ENCODE results near the gene PAM. TPM values are rescaled to one million over a fixed set of nuclear protein-coding genes. Genes with fewer than 3 reads are reported as not detected.

The PAM gene
- total and polyA plus RNA-seq, 12 donors = 234 to 580 (median 397) TPM

DNA sequence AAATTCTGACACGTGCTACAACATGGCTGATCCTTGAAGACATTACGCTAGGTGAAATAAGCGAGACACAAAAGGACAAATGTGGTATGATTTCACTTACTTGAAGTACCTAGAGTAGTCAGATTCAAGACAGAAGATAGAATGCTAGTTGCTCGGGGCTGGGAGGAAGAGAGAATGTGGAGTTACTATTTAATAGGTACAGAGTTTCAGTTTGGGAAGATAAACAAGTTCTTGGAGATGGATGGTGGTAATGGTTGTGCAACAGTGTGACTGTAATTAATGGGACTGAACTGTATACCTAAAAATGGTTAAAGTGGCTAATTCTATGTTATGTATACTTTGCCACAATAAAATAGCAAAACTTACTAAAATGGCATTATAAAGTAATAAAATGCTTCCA, 34.4 kb downstream of the PAM start:
- TF ChIP-seq, protein P1, sequence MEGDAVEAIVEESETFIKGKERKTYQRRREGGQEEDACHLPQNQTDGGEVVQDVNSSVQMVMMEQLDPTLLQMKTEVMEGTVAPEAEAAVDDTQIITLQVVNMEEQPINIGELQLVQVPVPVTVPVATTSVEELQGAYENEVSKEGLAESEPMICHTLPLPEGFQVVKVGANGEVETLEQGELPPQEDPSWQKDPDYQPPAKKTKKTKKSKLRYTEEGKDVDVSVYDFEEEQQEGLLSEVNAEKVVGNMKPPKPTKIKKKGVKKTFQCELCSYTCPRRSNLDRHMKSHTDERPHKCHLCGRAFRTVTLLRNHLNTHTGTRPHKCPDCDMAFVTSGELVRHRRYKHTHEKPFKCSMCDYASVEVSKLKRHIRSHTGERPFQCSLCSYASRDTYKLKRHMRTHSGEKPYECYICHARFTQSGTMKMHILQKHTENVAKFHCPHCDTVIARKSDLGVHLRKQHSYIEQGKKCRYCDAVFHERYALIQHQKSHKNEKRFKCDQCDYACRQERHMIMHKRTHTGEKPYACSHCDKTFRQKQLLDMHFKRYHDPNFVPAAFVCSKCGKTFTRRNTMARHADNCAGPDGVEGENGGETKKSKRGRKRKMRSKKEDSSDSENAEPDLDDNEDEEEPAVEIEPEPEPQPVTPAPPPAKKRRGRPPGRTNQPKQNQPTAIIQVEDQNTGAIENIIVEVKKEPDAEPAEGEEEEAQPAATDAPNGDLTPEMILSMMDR (IDR thresholded peaks at IDR 0.05) = no peak
- no peak for TF ChIP-seq POLR2A (IDR thresholded peaks at IDR 0.05)
- DNase-seq = no peak
- H3K4me3 ChIP-seq = no peak overlapping the region
- no peaks in the 10 kb centered on the region for H3K36me3 ChIP-seq (replicated peaks in 1 of 2)
- no peaks in the 10 kb centered on the region for H3K27me3 ChIP-seq
- intact Hi-C loops (cut with DNase I) = loop anchor here in 1 of 2 donors (10.0 kb wide), 1 partner anchor 185 kb away; no protein-coding TSS in a partner anchor
- WGBS, 4 donors = 92 to 97% (median 96%) methylated on average over 4 of the region's 4 CpGs
- peaks cover 0 to 5% of the 10 kb centered on the region in 2 donors for H3K4me1 ChIP-seq (replicated peaks in 1 of 2)
- H3K9me3 ChIP-seq (replicated peaks in 1 of 3) = no peaks in the 10 kb centered on the region
- no peak overlapping the region for H3K27ac ChIP-seq

DNA sequence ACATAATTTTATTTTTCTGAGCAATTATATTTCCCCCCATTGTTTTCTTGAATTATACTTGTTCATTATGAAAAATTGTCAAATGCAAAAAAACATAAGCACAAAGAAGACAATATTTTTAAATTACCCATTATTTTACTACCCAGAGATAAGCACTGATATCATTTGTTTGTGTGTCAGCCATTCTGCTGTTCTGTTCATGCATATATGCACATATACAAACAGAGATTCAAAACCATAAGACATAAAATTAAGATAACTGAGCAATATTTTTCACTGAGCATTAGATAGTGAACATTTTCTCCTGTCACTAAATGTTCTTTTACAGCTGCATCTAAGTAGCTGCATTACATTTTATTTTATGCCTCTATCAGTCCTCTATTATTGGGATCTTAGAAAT, 35.6 kb downstream of the PAM start:
- Histone ChIP-seq H3K27ac (no peak overlapping the region), H3K9me3 (replicated peaks in 1 of 3) (no peaks in the 10 kb centered on the region), H3K4me3 (no peak overlapping the region), H3K36me3 (replicated peaks in 1 of 2) (no peaks in the 10 kb centered on the region), H3K4me1 (replicated peaks in 1 of 2) (peaks cover 0 to 15% of the 10 kb centered on the region in 2 donors), H3K27me3 (no peaks in the 10 kb centered on the region)
- TF ChIP-seq, protein P1 (IDR thresholded peaks at IDR 0.05) = no peak
- no peak for TF ChIP-seq POLR2A (IDR thresholded peaks at IDR 0.05)
- DNase-seq = no peak
- intact Hi-C loops (cut with DNase I) = loop anchor here in 1 of 2 donors (10.0 kb wide), 1 partner anchor 84 kb away; no protein-coding TSS in a partner anchor

DNA sequence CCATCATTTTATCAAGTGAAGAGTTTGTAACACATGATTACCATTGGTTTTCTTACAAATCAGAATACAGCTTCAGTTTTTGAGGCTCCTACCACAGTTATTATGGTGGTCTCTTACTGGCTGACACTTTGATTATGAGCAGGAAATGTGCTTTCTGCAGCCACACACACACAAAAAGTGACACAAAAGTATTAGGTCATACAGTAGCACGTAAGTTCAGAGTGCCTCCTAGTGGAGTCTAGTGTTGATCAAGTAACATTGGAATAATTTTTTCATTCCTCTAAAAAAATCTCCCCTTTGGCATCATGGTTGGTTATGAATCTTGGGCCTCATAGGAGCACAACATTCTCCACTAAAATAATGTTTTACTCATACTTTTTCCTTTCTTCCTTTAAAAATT, 37.6 kb downstream of the PAM start:
- Histone ChIP-seq H3K27ac (no peak overlapping the region), H3K4me3 (no peak overlapping the region), H3K9me3 (replicated peaks in 1 of 3) (no peaks in the 10 kb centered on the region), H3K27me3 (no peaks in the 10 kb centered on the region), H3K4me1 (replicated peaks in 1 of 2) (peaks cover 0 to 33% of the 10 kb centered on the region in 2 donors), H3K36me3 (replicated peaks in 1 of 2) (no peaks in the 10 kb centered on the region)
- intact Hi-C loops (cut with DNase I) = loop anchor here in 1 of 2 donors (10.0 kb wide), 1 partner anchor 82 kb away; no protein-coding TSS in a partner anchor
- no peak for DNase-seq
- 50 to 65% (median 58%) methylated on average over 1 of the region's 1 CpG for WGBS, 4 donors
- TF ChIP-seq, protein P1 (IDR thresholded peaks at IDR 0.05) = peak in 3 of 6 experiments; percentile 21 to 32 (median 29)
- TF ChIP-seq POLR2A (IDR thresholded peaks at IDR 0.05) = no peak

DNA sequence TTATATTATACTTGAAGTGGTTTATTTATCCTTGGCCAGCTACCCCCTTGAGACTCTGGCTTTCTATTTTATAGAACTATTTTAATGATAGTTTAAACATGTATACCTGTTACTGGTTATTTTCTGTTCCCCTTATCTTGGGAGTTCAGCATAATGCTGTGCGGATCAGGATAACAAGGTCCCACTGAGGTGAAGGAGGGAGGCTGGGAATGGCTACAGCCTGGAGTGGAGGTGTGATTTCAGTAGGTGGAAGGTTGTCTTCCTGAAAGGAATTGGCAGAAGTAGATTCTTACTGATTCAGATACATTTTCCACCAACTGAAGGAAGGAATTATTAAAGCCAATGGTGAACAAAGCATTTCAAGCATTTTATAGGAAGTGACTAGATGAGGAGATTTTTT, 38.9 kb downstream of the PAM start:
- intact Hi-C loops (cut with DNase I) = loop anchor here in 1 of 2 donors (10.0 kb wide), 1 partner anchor 81 kb away; no protein-coding TSS in a partner anchor
- H3K9me3 ChIP-seq (replicated peaks in 1 of 3) = no peaks in the 10 kb centered on the region
- no peak overlapping the region for H3K4me3 ChIP-seq
- no peak for DNase-seq
- WGBS, 4 donors = 88 to 100% (median 93%) methylated on average over 1 of the region's 1 CpG
- no peak overlapping the region for H3K27ac ChIP-seq
- TF ChIP-seq, protein P1 (IDR thresholded peaks at IDR 0.05) = no peak
- no peak for TF ChIP-seq POLR2A (IDR thresholded peaks at IDR 0.05)
- H3K27me3 ChIP-seq = no peaks in the 10 kb centered on the region
- H3K36me3 ChIP-seq (replicated peaks in 1 of 2) = no peaks in the 10 kb centered on the region
- H3K4me1 ChIP-seq (replicated peaks in 1 of 2) = peaks cover 0 to 33% of the 10 kb centered on the region in 2 donors
